SJCRH30 (cell line): ENCODE data around the gene AHI1. TPM values are rescaled to one million over a fixed set of nuclear protein-coding genes. Genes with fewer than 3 reads are reported as not detected.

Experiments used
- DNase-seq, 2 experiments: peaks; one replicate each; pipeline ENCODE4 v3.0.0-alpha.2; 2015 to 2020
- H3K27ac ChIP-seq: fragments of 250-450 bp; sonication (Bioruptor Pico); 2 replicates; pipeline ENCODE4 v1.5.1; 2020; ENCODE audit warnings: mild to moderate bottlenecking, moderate library complexity
- H3K27me3 ChIP-seq: fragments of 250-450 bp; sonication (Bioruptor Pico); 2 replicates; pipeline ENCODE4 v1.5.1; 2020; ENCODE audit warnings: mild to moderate bottlenecking, moderate library complexity
- H3K36me3 ChIP-seq: fragments of 250-450 bp; sonication (Bioruptor Pico); 2 replicates; pipeline ENCODE4 v1.5.1; 2020; ENCODE audit warnings: mild to moderate bottlenecking, moderate library complexity
- H3K4me1 ChIP-seq: fragments of 250-450 bp; sonication (Bioruptor Pico); 2 replicates; pipeline ENCODE4 v1.5.1; 2020; ENCODE audit warnings: mild to moderate bottlenecking, moderate library complexity
- H3K4me3 ChIP-seq: fragments of 250-450 bp; sonication (Bioruptor Pico); 2 replicates; pipeline ENCODE4 v1.5.1; 2020; ENCODE audit warnings: mild to moderate bottlenecking, moderate library complexity
- H3K9me3 ChIP-seq: fragments of 250-450 bp; sonication (Bioruptor Pico); replicated peaks from 2 replicates; pipeline ENCODE4 v1.5.1; 2020; ENCODE audit warnings: mild to moderate bottlenecking, moderate library complexity
- total RNA-seq: library from RNA; depleted of rRNA; stranded (reverse); fragments of >200 nt; shearing (Covaris generic); gene quantifications from 2 replicates; pipeline ENCODE4 v1.2.3, GENCODE V29; 2014

Gene AHI1
- total RNA-seq, 1 experiment from 2014 or later, result 17.8 TPM

DNA sequence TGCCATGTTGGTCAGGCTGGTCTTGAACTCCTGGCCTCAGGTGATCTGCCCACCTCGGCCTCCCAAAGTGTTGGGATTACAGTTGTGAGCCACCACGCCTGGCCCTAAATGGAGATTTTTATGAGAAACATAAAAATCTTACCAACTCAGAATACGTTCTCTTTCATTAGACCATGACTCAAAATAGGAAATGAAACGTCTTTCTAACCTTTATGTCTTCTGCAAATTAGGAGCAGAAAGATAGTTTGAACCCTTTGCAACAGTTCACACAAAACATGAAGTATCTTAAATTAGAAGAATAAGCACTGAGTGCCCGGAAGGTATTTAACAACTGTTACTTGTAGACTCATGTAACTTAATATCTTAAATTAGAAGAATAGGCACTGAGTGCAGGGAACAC is 48.3 kb downstream of the AHI1 start:
- no peaks in the 10 kb centered on the region for H3K4me1 ChIP-seq
- H3K9me3 ChIP-seq, result no peaks in the 10 kb centered on the region
- peaks cover 3% of the 10 kb centered on the region; the same call in 1 of the 2 replicates for H3K36me3 ChIP-seq
- H3K27ac ChIP-seq, result no peak overlapping the region
- no peaks in the 10 kb centered on the region for H3K27me3 ChIP-seq
- H3K4me3 ChIP-seq, result no peak overlapping the region
- no peak for DNase-seq

DNA sequence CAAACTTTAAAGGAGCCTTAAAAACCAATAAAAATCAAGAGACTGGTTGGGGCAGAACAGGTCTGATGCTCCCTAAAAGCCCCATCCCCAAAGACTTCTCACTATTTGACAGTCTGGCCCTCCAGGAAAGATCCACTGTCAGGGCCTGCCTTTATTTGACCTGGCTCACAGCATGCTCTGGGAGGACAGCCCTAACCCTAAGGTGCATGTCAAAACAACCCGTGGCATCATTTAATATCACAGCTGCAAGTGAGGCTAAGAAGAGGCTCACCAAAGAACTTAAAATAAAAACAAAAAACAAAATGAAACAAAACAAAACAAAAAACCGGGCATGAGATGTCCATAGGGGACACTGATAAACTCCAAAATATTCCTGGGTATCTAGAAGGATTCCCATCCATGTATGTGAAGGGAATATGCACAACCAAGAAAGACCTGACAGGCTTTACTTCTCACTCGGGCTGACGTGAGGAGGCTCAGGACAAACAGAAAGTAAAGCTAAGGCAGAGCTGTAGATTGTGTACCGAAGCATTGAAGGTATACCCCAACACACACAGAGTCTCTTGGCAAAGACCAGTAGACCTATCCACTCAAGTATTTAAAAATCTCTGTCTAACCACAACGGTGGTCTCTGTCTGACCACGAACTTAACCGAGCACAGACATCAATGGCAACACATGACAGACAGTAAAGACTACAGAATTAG is 57.3 kb downstream of the AHI1 start:
- peak in 1 of 2 experiments; percentile 9 for DNase-seq
- H3K4me1 ChIP-seq, result no peaks in the 10 kb centered on the region
- H3K4me3 ChIP-seq, result no peak overlapping the region
- H3K27me3 ChIP-seq, result no peaks in the 10 kb centered on the region
- H3K27ac ChIP-seq, result no peak overlapping the region
- H3K9me3 ChIP-seq, result no peaks in the 10 kb centered on the region
- peaks cover 6% of the 10 kb centered on the region; the same call in 1 of the 2 replicates for H3K36me3 ChIP-seq

DNA sequence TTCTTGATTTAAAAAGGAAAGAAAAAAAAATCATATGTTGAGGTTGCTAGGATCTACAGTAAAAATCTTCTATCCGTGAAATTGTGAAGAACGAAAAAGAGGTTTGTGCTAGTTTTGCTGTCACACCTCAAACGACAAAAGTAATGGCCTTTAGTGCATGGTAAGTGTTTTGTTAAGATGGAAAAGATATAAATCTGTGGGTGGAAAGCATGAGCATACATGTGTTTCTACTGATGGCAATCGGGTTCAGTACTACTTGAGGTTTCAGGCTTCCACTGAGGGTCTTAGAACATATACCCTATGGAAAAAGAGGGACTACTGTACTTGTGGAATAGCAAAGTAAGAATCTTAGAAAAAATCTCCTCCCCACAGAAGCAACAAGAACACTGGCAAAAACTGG is 58.0 kb downstream of the AHI1 start:
- H3K36me3 ChIP-seq, result peaks cover 12% of the 10 kb centered on the region
- no peak overlapping the region for H3K27ac ChIP-seq
- DNase-seq, result no peak
- no peak overlapping the region for H3K4me3 ChIP-seq
- H3K9me3 ChIP-seq, result no peaks in the 10 kb centered on the region
- H3K4me1 ChIP-seq, result no peaks in the 10 kb centered on the region
- H3K27me3 ChIP-seq, result no peaks in the 10 kb centered on the region

DNA sequence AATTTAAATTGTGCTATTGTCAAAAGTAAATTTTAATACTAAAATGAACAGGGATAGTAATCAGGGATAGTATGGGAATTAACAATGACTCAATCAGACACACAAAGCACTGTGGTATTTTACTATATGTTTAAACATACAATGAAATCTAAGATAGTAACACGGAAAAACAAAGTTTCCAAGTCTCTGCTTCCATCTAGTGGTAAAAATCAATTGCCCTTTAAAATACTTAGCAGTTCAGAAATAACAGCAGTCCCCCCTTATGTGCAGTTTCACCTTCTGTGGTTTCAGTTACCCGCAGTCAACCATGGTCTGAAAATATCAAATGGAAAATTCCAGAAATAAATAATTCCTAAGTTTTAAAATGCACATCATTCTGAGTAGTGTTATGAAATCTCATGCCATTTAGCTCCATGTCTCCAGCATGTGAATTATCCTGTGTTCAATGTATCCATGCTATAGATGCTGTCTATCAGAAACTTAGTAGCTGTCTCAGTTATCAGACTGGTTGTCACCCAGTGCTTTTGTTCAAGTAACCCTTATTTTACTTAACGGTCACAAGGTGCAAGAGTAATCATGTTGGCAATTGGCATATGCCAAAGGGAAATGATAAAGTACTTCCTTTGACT is 58.5 kb downstream of the AHI1 start:
- H3K36me3 ChIP-seq, result peaks cover 14% of the 10 kb centered on the region

DNA sequence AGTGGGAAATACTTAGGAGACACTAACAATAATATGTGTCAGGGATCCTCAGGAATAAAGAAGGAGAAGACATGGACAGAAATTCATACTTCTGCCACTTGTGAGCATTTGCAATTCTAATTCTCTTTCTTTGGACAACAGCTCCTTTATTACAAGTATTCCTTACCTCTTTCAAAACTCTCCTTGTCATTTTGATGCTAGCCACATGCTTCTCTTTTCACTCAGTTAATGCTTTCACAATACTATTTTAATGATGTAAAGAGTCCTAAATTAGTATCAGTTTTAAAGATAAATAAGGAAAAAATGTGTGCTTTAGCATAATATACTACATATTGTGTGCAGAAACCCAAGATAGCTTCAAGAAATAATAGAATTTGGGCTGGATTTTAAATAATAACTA is 62.5 kb downstream of the AHI1 start:
- Histone ChIP-seq H3K27ac (no peak overlapping the region), H3K4me1 (no peaks in the 10 kb centered on the region), H3K4me3 (no peak overlapping the region), H3K27me3 (no peaks in the 10 kb centered on the region), H3K9me3 (no peaks in the 10 kb centered on the region), H3K36me3 (peaks cover 24% of the 10 kb centered on the region)
- no peak for DNase-seq

More for the DNA sequence above, 58.5 kb downstream of the AHI1 start:
- no peaks in the 10 kb centered on the region for H3K4me1 ChIP-seq
- H3K4me3 ChIP-seq, result no peak overlapping the region
- DNase-seq, result peak in 1 of 2 experiments; percentile 36
- no peak overlapping the region for H3K27ac ChIP-seq
- H3K9me3 ChIP-seq, result no peaks in the 10 kb centered on the region
- no peaks in the 10 kb centered on the region for H3K27me3 ChIP-seq

DNA sequence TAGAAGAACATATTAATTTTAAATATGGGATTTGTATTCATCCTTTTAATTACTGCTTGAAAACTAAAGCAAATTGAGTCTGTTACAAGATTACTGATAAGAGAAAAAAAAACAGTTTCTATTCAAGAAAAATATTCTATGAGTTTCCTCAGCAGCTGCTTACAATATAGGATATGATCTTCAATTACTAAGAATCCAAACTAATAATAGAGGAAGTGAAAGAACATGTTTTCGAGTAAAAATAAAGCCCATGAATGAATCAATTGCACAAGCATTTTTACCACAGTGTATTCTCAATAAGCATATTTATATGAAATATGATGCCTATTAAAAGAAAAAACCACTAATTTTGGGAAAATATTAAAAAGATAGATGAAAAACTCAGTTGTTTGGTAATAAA is 63.4 kb downstream of the AHI1 start:
- no peaks in the 10 kb centered on the region for H3K4me1 ChIP-seq
- no peak overlapping the region for H3K4me3 ChIP-seq
- no peak overlapping the region for H3K27ac ChIP-seq
- no peak for DNase-seq
- no peaks in the 10 kb centered on the region for H3K27me3 ChIP-seq
- no peaks in the 10 kb centered on the region for H3K9me3 ChIP-seq
- peaks cover 24% of the 10 kb centered on the region for H3K36me3 ChIP-seq

DNA sequence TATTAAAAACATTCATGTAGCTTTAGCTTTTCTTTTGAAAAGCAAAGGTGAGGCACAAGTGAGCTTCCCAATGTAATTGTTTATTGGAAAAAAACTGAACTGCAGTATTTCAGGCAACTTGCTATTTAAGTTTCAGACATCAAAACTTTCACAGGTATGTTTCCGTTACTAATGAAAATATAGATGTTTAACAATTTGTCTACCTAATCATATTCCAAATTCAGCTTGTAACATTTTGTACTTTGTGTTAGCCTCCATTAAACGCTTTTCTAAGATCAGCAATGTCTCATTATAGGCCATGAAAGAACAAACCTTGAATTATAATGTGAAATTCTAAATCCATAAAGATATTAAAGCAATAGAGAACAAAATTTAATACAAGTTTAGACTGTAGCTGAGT is 69.5 kb downstream of the AHI1 start:
- H3K9me3 ChIP-seq, result no peaks in the 10 kb centered on the region
- no peaks in the 10 kb centered on the region for H3K4me1 ChIP-seq
- H3K27ac ChIP-seq, result no peak overlapping the region
- no peak overlapping the region for H3K4me3 ChIP-seq
- peaks cover 9% of the 10 kb centered on the region for H3K36me3 ChIP-seq
- H3K27me3 ChIP-seq, result no peaks in the 10 kb centered on the region
- DNase-seq, result no peak

DNA sequence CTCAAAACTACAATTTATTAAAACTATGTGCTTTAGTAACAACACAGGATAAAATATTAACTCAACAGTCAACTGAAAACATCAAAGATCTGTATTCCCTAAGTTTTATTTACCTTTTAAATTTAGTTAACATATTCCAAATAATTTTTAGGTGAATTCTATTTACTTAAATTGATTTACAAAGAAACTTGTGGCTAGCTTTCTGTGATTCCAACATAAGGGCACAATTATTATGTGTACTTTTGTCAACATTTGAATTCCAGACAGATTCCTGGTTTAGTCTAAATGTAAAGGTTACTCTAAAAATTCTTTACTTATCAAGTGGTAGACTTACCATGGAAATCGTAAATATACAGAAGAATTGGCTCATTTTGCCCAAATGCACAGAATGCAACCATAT is 70.7 kb downstream of the AHI1 start:
- Histone ChIP-seq H3K27ac (no peak overlapping the region), H3K9me3 (no peaks in the 10 kb centered on the region), H3K36me3 (peaks cover 3% of the 10 kb centered on the region; the same call in 1 of the 2 replicates), H3K4me3 (no peak overlapping the region), H3K27me3 (no peaks in the 10 kb centered on the region), H3K4me1 (no peaks in the 10 kb centered on the region)
- no peak for DNase-seq

DNA sequence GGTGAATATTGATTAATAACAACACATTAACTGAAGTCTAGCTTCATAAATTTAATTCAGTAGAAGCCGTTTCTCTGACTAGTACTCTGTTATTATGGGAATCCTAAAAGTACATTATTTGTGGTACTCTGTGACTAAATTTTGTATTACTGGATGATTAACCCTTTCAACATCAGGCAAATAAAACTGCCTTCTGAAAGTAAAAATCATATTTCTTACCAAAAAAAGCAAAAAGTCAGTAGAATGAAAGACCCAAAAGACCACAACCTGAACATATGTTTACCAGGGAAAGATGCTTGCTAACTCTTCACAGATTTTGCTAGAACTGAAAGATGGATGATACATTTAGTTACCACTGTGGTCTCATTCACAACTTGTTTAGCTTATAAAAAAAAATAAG is 73.2 kb downstream of the AHI1 start:
- H3K4me3 ChIP-seq, result no peak overlapping the region
- H3K4me1 ChIP-seq, result no peaks in the 10 kb centered on the region
- no peaks in the 10 kb centered on the region for H3K36me3 ChIP-seq
- no peaks in the 10 kb centered on the region for H3K9me3 ChIP-seq
- no peak overlapping the region for H3K27ac ChIP-seq
- no peaks in the 10 kb centered on the region for H3K27me3 ChIP-seq
- no peak for DNase-seq

DNA sequence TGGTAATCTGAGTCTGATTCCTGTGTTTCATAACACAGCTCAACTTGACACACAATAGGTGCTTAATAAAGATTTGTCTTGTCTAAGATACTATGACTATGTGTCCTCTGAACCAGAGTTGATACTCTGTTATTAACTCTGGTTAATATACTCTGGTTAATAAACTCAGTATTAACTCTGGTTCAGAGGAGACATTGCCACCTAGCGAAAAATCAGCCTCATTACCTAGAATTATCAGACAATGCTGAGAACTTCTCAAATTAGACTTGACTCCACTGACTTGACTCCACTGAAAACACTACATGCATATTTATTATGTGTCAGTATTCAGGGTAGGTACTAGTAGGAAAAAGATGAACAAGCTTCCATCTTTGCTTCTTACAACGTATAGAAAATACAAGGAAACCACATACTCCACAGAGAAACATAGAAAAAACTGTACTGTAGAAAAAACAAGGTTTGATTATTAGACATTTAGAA is 73.9 kb downstream of the AHI1 start:
- Histone ChIP-seq H3K27me3 (no peaks in the 10 kb centered on the region), H3K4me1 (no peaks in the 10 kb centered on the region), H3K4me3 (no peak overlapping the region), H3K9me3 (no peaks in the 10 kb centered on the region), H3K36me3 (no peaks in the 10 kb centered on the region), H3K27ac (no peak overlapping the region)
- DNase-seq, result peak; percentile 4 to 44

DNA sequence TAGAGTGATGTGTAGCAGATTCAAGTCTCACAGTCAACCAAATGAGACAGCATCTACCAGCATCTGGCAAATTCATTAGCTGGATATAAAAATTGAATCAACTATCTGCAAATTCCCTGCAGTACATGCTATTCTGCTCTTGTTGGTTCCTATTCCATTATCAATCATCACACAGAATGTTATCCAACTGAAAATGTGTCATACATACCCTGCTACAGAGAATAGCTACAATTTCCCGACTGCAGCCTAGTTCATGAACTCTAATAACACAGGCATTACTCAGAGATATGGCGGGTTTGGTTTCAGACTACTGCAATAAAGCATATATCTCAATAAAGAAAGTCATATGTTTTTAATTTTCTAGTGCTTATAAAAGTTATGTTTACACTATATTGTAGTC is 78.4 kb downstream of the AHI1 start:
- Histone ChIP-seq H3K27ac (no peak overlapping the region), H3K27me3 (no peaks in the 10 kb centered on the region), H3K4me1 (no peaks in the 10 kb centered on the region), H3K9me3 (no peaks in the 10 kb centered on the region), H3K36me3 (no peaks in the 10 kb centered on the region), H3K4me3 (no peak overlapping the region)
- no peak for DNase-seq

DNA sequence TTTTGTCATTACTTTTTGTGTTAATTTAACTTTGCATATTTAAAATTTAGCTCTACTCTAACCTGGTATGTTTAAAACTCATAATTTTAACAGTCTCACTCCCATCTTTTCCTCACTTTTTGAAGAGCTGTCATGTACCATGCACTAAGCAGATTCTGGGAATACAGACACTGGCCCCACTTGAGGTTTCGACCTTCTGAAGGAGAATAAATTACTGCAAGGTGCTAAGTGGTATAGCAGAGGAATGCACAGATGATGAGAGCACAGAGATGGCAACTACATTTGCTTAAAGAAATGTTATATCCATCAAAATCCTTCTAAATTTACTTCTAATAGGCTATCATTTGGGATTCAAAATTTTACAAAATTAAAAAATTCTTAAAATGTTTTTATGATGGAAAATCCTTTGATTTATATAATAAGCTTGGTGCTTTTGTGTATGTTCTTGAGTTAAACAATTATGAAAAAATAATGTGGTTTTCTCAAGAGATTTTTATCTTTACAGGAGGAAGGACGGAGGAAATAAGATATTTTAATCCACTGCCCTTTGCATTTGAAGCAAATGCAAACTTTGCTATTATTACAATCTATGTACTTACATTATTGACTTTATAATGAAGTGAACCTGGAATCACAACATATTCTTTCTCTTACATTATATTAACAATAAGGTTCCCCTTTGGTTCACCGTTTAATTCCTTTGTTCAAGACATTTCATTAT is 79.3 kb downstream of the AHI1 start:
- no peak for DNase-seq
- Histone ChIP-seq H3K4me1 (no peaks in the 10 kb centered on the region), H3K36me3 (no peaks in the 10 kb centered on the region), H3K27ac (no peak overlapping the region), H3K9me3 (no peaks in the 10 kb centered on the region), H3K27me3 (no peaks in the 10 kb centered on the region), H3K4me3 (no peak overlapping the region)

DNA sequence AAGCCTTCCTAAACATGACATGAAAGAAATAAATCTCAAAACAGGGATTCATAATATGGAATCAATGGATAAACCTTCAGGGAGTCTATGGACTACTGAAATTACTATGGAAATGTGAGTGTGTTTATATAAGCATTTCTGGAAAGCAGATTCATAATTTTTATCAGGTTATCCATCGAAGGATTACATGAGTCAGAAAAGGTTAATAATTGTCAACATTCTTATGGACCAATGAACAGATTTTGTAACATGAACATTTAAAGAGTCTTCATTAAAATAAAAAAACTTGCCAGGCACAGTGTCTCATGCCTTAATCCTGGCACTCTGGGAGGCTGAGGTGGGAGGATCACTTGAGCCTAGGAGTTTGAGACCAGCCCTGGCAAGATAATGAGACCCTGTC is 84.8 kb downstream of the AHI1 start:
- no peak for DNase-seq
- Histone ChIP-seq H3K27me3 (no peaks in the 10 kb centered on the region), H3K27ac (no peak overlapping the region)

DNA sequence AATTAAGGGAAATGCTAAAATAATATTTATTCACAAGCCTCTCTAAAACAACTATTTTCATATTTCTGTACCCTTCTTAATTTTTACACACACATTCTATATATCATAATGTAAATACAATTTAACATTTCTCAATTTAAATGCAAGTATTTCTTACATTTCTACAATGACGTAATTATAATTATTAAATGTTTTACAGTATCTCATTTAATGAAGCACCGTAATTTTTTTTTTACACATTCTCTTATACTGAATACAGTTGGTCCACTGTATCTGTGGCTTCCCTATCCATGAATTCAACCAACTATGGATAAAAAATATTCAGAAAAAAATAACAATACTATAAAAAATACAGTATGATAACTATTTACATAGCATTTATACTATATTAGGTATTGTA is 85.7 kb downstream of the AHI1 start:
- Histone ChIP-seq H3K4me3 (no peak overlapping the region), H3K4me1 (no peaks in the 10 kb centered on the region), H3K27ac (no peak overlapping the region), H3K9me3 (no peaks in the 10 kb centered on the region), H3K27me3 (no peaks in the 10 kb centered on the region), H3K36me3 (peaks cover 2% of the 10 kb centered on the region; the same call in 1 of the 2 replicates)
- no peak for DNase-seq

More for the DNA sequence above, 84.8 kb downstream of the AHI1 start:
- Histone ChIP-seq H3K4me3 (no peak overlapping the region), H3K4me1 (no peaks in the 10 kb centered on the region), H3K36me3 (peaks cover 2% of the 10 kb centered on the region; the same call in 1 of the 2 replicates), H3K9me3 (no peaks in the 10 kb centered on the region)

DNA sequence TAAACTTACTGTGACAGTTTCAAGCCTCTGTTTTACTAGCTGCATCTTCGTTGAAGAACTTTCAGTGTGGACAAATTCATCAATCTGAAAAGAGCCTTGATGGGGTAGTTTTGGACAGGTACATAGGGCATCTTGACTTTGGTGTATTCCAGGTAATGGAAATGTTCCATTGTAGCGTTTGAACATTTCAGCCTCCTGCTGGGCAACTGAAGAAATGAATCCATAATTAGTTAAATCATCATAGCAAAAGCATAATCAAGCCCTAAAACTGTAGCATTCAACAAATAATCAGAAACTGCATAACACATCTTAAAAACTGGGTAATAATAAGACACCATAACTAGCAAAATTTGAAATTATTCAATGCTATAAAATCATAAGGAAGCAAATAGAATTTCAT is 86.2 kb downstream of the AHI1 start:
- Histone ChIP-seq H3K36me3 (peaks cover 2% of the 10 kb centered on the region; the same call in 1 of the 2 replicates), H3K27ac (no peak overlapping the region), H3K9me3 (no peaks in the 10 kb centered on the region), H3K27me3 (no peaks in the 10 kb centered on the region), H3K4me3 (no peak overlapping the region), H3K4me1 (no peaks in the 10 kb centered on the region)
- peak in 1 of 2 experiments; percentile 2 for DNase-seq
